Parathyroid adenoma (tissue), 2 donors: ENCODE results near the gene CLCN5.

Experiments
- H2AFZ ChIP-seq: fragments of 300-600 bp; sonication (generic); one replicate; pipeline ENCODE4 v1.7.0; 2017; ENCODE audit warnings: antibody characterized with exemption, mild to moderate bottlenecking
- H3K27ac ChIP-seq: fragments of 300-600 bp; sonication (generic); one replicate; pipeline ENCODE4 v1.7.0; 2017
- H3K27me3 ChIP-seq: fragments of 300-600 bp; sonication (generic); one replicate; pipeline ENCODE4 v1.7.0; 2017; ENCODE audit warnings: low read length; ENCODE audit not compliant: control insufficient read depth, insufficient read depth
- H3K36me3 ChIP-seq: fragments of 300-600 bp; sonication (generic); one replicate; pipeline ENCODE4 v1.7.0; 2017; ENCODE audit warnings: low read length; ENCODE audit not compliant: control insufficient read depth, insufficient read depth
- H3K4me1 ChIP-seq: fragments of 300-600 bp; sonication (generic); one replicate; pipeline ENCODE4 v1.7.0; 2017; ENCODE audit warnings: control low read depth
- H3K4me2 ChIP-seq: fragments of 300-600 bp; sonication (generic); one replicate; pipeline ENCODE4 v1.7.0; 2017; ENCODE audit warnings: low read length
- H3K4me3 ChIP-seq: fragments of 300-600 bp; sonication (generic); one replicate; pipeline ENCODE4 v1.7.0; 2017; ENCODE audit warnings: low read depth, low read length
- H3K79me2 ChIP-seq: fragments of 300-600 bp; sonication (generic); one replicate; pipeline ENCODE4 v1.7.0; 2017; ENCODE audit warnings: control low read depth
- H3K9ac ChIP-seq: fragments of 300-600 bp; sonication (generic); one replicate; pipeline ENCODE4 v1.7.0; 2017; ENCODE audit warnings: mild to moderate bottlenecking
- H3K9me3 ChIP-seq: fragments of 300-600 bp; sonication (generic); one replicate; pipeline ENCODE4 v1.7.0; 2017; ENCODE audit warnings: low read length; ENCODE audit not compliant: control insufficient read depth
- CTCF ChIP-seq: fragments of 300-600 bp; sonication (generic); IDR thresholded peaks from one replicate; pipeline ENCODE4 v1.7.0; 2017; ENCODE audit warnings: antibody characterized with exemption, mild to moderate bottlenecking
- donor health status: primary hyperparathyroidism.

CLCN5 gene

GRCh38 chrX:50114113-50114512 is 191.7 kb downstream of the CLCN5 start:
- no peak overlapping the region for H3K27ac ChIP-seq
- no peaks in the 10 kb centered on the region for H3K27me3 ChIP-seq
- no peaks in the 10 kb centered on the region for H3K9me3 ChIP-seq
- no peak for TF ChIP-seq CTCF
- no peaks in the 10 kb centered on the region for H3K36me3 ChIP-seq
- H3K4me1 ChIP-seq = peaks cover 2% of the 10 kb centered on the region
- H3K9ac ChIP-seq = no peak overlapping the region
- H2AFZ ChIP-seq = no peak overlapping the region
- H3K4me3 ChIP-seq = no peak overlapping the region
- H3K4me2 ChIP-seq = no peak overlapping the region
- H3K79me2 ChIP-seq = no peaks in the 10 kb centered on the region

GRCh38 chrX:50115973-50116372 is 193.6 kb downstream of the CLCN5 start:
- Histone ChIP-seq H3K4me1 (no peaks in the 10 kb centered on the region), H3K79me2 (no peaks in the 10 kb centered on the region), H3K9me3 (no peaks in the 10 kb centered on the region), H3K4me2 (no peak overlapping the region), H3K27ac (no peak overlapping the region), H2AFZ (no peak overlapping the region), H3K36me3 (no peaks in the 10 kb centered on the region), H3K9ac (no peak overlapping the region), H3K4me3 (no peak overlapping the region), H3K27me3 (no peaks in the 10 kb centered on the region)
- no peak for TF ChIP-seq CTCF

- Histone ChIP-seq H3K27me3 (no peaks in the 10 kb centered on the region), H3K4me2 (no peak overlapping the region), H3K27ac (no peak overlapping the region), H3K9me3 (no peaks in the 10 kb centered on the region), H3K4me1 (no peaks in the 10 kb centered on the region), H3K4me3 (no peak overlapping the region), H3K79me2 (no peaks in the 10 kb centered on the region), H3K36me3 (no peaks in the 10 kb centered on the region), H2AFZ (no peak overlapping the region), H3K9ac (no peak overlapping the region)
- no peak for TF ChIP-seq CTCF
These were observed 195.1 kb downstream of the CLCN5 start for GRCh38 chrX:50117476-50117875.

- Histone ChIP-seq H3K27me3 (no peaks in the 10 kb centered on the region), H3K9ac (no peak overlapping the region), H3K79me2 (no peaks in the 10 kb centered on the region), H2AFZ (no peak overlapping the region), H3K36me3 (no peaks in the 10 kb centered on the region), H3K9me3 (no peaks in the 10 kb centered on the region), H3K27ac (no peak overlapping the region), H3K4me1 (no peaks in the 10 kb centered on the region), H3K4me2 (no peak overlapping the region), H3K4me3 (no peak overlapping the region)
- no peak for TF ChIP-seq CTCF
These were observed 203.1 kb downstream of the CLCN5 start for GRCh38 chrX:50125480-50125879.

GRCh38 chrX:50147972-50148371 is 225.6 kb downstream of the CLCN5 start:
- Histone ChIP-seq H3K9me3 (no peaks in the 10 kb centered on the region), H3K9ac (no peak overlapping the region), H3K4me3 (no peak overlapping the region), H3K4me1 (no peaks in the 10 kb centered on the region), H3K27ac (no peak overlapping the region), H3K4me2 (no peak overlapping the region), H3K79me2 (no peaks in the 10 kb centered on the region), H2AFZ (no peak overlapping the region), H3K36me3 (no peaks in the 10 kb centered on the region), H3K27me3 (no peaks in the 10 kb centered on the region)
- no peak for TF ChIP-seq CTCF
